T-helper 17 cell (primary cell): Measurements from ENCODE around the gene HDAC10. TPM values are rescaled to one million over a fixed set of nuclear protein-coding genes. Genes with fewer than 3 reads are reported as not detected.
"Not testable (repeated sequence)": the region's sequence is repeated elsewhere in the genome, so short reads cannot be mapped to it uniquely, and the experiment has no call there.

Experiments
- ATAC-seq: fragments of 150-1000 bp; cut with Tn5 transposase; 2 replicates; pipeline ENCODE4 v1.10.0; 2021; ENCODE audit warnings: mild to moderate bottlenecking, moderate library complexity
- DNase-seq, 3 donors: peaks; one replicate each; pipeline versions ENCODE4 v3.0.0 to v3.0.0-alpha.2; 2020 to 2021
- H3K9me3 ChIP-seq: one replicate; pipeline ENCODE4 v1.7.0; 2013; ENCODE audit warnings: low read length, mild to moderate bottlenecking; ENCODE audit not compliant: control insufficient read depth, poor library complexity, severe bottlenecking
- H3K27ac Mint-ChIP-seq: one replicate; pipeline ENCODE4 v1.8.0; 2022; ENCODE audit warnings: mild to moderate bottlenecking, moderate library complexity, mixed read lengths
- H3K27me3 Mint-ChIP-seq: one replicate; pipeline ENCODE4 v1.8.0; 2022; ENCODE audit warnings: mixed read lengths
- H3K36me3 Mint-ChIP-seq: one replicate; pipeline ENCODE4 v1.8.0; 2022; ENCODE audit warnings: low read depth, mixed read lengths
- H3K4me1 Mint-ChIP-seq: one replicate; pipeline ENCODE4 v1.8.0; 2022; ENCODE audit warnings: mild to moderate bottlenecking, mixed read lengths
- H3K4me3 Mint-ChIP-seq: one replicate; pipeline ENCODE4 v1.8.0; 2022; ENCODE audit warnings: mild to moderate bottlenecking, moderate library complexity, mixed read lengths
- total RNA-seq, 4 donors: library from RNA in 2 of 4; stranded (reverse) in 2 of 4; gene quantifications; one replicate each; pipeline ENCODE4 v1.2.3 and lab custom pipeline; 2022 to 2026

The HDAC10 gene
- total RNA-seq, 2 donors from 2014 or later = 95.5 to 105 TPM

DNA sequence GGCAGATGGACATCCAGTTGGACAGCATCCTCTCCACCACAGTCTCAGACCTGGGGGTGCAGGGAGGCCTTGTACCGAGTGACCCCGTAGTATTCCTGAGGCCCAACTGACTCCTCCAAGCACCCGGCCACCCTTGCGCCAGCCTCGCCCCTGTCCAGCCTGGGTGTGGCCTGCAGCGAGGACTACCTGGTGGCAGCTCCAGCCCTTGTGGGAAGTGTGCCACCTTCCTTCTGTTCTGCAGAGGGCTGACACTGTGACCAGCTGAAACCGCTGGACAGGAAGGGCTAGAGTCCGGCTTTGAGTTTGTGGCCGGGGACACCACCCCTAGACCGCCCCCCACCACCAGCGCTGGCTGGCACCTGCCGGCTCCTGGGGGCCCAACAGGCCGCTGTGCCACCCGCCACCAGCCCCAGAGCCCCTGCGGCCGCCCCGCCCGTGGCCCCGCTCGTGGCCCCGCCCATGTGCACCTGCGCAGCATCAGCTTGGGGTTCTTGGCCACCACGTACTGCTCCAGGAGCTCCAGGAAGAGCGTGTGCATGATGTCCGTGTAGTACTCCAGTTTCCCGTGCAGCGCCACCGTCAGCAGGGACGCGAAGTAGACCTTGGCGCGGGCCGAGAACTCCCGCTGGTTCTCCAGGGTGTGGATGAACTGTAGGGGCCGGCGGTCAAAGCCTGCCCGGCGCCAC, 29.1 kb upstream of the HDAC10 start:
- Mint-ChIP-seq H3K4me3 (no peak overlapping the region), H3K36me3 (no peaks in the 10 kb centered on the region), H3K4me1 (peaks cover 2% of the 10 kb centered on the region), H3K27ac (no peak overlapping the region), H3K27me3 (no peaks in the 10 kb centered on the region)
- DNase-seq = no peak
- ATAC-seq = no peak
- H3K9me3 ChIP-seq = no peaks in the 10 kb centered on the region

DNA sequence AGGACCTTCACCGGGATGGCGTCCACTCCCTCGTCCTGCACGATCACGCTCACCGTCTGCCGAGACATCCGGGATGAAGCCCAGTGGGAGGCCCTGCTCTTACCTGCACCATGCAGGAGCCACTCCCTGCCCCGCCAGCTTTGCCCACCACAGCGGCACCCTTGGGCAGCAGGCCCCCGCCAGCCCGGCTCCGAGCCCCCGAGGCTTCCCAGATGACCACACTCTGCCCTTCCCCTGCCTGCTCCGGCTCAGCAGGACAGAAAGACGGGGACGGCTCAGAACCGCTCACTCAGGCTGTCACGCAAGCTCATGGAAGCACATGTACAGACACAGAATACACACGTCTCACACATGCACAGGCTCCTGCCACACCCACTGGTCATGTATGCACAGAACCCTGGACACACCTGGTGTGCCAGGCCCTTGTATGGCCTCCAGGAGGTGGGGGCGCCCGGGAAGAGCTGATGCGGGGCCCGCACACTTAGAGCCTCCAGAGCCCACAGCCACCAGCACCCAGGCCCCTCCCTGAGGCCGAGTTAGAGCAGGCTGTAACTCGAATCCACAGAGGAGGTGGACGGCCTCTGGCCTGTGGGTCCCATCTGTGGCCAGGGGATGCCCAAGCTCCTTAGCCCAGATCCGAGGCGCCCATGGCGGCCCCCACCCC, 28.0 kb upstream of the HDAC10 start:
- Mint-ChIP-seq H3K4me1 (peaks cover 2% of the 10 kb centered on the region), H3K4me3 (no peak overlapping the region), H3K27ac (no peak overlapping the region), H3K36me3 (no peaks in the 10 kb centered on the region), H3K27me3 (no peaks in the 10 kb centered on the region)
- H3K9me3 ChIP-seq = no peaks in the 10 kb centered on the region
- ATAC-seq (no peak), DNase-seq (no peak)

DNA sequence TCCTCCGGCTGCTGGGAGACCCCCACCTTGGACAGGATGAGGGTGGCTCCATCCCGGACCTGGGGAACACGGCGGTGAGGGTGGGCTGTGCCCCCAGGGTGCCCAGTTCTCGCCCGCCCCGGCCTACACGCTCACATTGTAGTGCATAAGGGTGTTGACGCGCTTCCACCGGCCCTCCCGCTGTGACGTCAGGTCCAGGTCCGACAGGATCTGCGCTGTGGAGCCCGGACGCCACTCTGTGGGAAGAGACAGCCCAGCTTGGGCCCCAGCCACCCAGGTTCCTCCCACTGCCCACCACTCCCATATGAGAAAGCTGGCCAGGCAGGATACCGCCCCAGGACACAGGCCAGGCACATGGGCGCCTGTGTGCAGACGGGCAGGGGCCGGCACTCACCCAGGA, 27.4 kb upstream of the HDAC10 start:
- no peak for ATAC-seq
- H3K4me1 Mint-ChIP-seq = peaks cover 5% of the 10 kb centered on the region
- H3K4me3 Mint-ChIP-seq = no peak overlapping the region
- no peaks in the 10 kb centered on the region for H3K27me3 Mint-ChIP-seq
- no peak overlapping the region for H3K27ac Mint-ChIP-seq
- no peaks in the 10 kb centered on the region for H3K9me3 ChIP-seq
- no peak for DNase-seq
- H3K36me3 Mint-ChIP-seq = no peaks in the 10 kb centered on the region

DNA sequence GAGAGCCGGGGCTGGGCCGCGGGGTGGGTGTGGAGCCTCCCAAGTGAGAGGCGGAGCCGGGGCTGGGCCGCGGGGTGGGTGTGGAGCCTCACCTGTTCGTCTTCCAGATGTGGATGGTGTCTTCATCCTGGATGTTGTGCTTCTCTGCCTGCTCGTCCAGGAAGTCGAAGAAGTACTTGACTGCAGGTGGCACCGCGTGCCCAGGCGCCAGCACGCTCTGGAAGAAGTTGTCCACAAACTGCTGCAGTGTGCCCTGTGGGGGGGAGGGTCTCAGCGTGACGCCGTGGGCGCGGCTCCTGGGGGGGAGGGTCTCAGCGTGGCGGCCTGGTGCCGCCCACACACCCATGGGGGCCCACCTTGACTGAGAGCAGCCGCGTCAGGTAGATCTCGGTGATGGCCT, 26.7 kb upstream of the HDAC10 start:
- H3K4me1 Mint-ChIP-seq = peaks cover 5% of the 10 kb centered on the region
- no peak overlapping the region for H3K27ac Mint-ChIP-seq
- no peaks in the 10 kb centered on the region for H3K36me3 Mint-ChIP-seq
- no peaks in the 10 kb centered on the region for H3K27me3 Mint-ChIP-seq
- no peaks in the 10 kb centered on the region for H3K9me3 ChIP-seq
- DNase-seq (no peak), ATAC-seq (no peak)
- H3K4me3 Mint-ChIP-seq = no peak overlapping the region

DNA sequence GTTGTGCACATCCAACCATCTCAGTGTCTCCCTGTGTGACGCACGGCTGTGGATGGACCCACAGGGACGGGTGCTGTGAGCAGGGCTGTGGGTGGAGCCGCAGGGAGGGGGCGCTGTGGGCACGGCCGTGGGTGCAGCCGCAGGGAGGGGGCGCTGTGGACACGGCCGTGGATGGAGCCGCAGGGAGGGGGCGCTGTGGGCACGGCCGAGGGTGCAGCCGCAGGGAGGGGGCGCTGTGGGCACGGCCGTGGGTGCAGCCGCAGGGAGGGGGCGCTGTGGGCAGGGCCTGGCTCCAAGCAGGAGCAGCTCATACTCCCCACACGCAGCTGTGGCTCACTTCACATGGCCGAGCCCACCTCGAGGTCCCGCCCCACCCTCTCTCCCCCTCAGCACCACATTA, 25.1 kb upstream of the HDAC10 start:
- H3K27ac Mint-ChIP-seq = no peak overlapping the region
- no peaks in the 10 kb centered on the region for H3K9me3 ChIP-seq
- peaks cover 5% of the 10 kb centered on the region for H3K4me1 Mint-ChIP-seq
- DNase-seq (peak; percentile 47 to 63 (median 56)), ATAC-seq (peak; percentile 82)
- H3K27me3 Mint-ChIP-seq = no peaks in the 10 kb centered on the region
- H3K36me3 Mint-ChIP-seq = no peaks in the 10 kb centered on the region
- H3K4me3 Mint-ChIP-seq = no peak overlapping the region

DNA sequence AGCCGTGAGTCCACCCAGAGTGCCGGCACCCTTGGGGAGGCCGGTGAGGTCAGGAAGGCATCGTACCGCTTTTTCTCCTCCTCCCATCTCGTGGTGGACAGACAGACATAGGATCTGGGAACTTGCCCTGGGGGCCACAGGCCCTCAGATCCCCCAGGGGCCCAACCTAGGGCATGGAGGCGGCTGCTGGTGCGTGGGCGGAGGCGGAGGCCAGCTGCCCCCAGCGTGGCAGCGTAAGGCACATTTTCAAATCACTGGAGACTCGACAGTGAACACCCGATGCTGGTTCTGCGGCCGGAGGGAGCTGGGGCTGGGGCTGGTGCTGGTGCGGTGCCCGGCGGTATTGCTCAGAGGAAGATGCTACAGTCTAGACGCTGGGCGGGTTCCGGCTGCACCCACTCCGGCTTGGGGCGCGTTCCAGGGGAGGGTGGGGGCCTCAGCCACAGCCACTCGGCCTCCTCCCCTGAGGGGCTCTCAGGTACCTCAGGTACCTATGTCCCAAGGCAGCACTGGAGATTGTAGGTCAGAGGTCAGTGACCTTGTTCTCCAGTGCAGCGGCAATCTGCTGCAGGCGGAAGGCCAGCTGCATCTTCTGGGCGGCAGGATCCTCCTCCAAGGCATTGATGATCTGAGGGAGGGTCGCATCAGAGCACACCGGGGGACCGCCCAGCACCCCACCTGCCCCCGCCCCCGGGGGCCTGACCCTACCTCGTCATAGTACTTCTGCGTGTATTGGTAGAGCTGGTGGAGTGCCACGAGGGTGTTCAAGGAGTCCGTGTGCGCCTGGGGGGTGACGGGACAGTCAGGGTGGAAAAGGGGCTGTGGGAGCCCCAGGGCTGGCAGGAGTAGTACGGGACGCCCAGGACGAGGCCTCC, 24.4 kb upstream of the HDAC10 start:
- H3K4me3 Mint-ChIP-seq = no peak overlapping the region
- no peaks in the 10 kb centered on the region for H3K27me3 Mint-ChIP-seq
- no peak for ATAC-seq
- H3K27ac Mint-ChIP-seq = no peak overlapping the region
- H3K4me1 Mint-ChIP-seq = peaks cover 5% of the 10 kb centered on the region
- H3K36me3 Mint-ChIP-seq = no peaks in the 10 kb centered on the region
- no peak for DNase-seq
- no peaks in the 10 kb centered on the region for H3K9me3 ChIP-seq

DNA sequence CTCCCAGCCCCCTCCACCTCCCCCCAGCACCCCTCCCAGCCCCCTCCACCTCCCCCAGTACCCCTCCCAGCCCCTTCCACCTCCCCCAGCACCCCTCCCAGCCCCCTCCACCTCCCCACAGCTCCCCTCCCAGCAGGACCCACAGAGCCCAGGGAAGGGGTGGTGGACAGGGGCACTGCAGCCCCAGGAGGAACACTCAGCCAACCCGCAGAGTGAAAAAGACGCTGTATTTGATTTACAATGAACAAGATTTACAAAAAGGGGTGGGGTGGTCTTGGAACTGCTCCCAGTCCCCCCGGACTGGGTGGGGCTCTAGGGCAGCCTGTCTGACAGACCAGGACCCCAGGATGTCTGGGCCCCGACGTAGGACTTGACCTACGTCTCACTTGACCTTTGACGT, 23.7 kb upstream of the HDAC10 start:
- peaks cover 5% of the 10 kb centered on the region for H3K4me1 Mint-ChIP-seq
- no peaks in the 10 kb centered on the region for H3K9me3 ChIP-seq
- no peak for DNase-seq
- ATAC-seq = no peak
- no peaks in the 10 kb centered on the region for H3K27me3 Mint-ChIP-seq
- no peaks in the 10 kb centered on the region for H3K36me3 Mint-ChIP-seq
- H3K27ac Mint-ChIP-seq = no peak overlapping the region
- H3K4me3 Mint-ChIP-seq = no peak overlapping the region

DNA sequence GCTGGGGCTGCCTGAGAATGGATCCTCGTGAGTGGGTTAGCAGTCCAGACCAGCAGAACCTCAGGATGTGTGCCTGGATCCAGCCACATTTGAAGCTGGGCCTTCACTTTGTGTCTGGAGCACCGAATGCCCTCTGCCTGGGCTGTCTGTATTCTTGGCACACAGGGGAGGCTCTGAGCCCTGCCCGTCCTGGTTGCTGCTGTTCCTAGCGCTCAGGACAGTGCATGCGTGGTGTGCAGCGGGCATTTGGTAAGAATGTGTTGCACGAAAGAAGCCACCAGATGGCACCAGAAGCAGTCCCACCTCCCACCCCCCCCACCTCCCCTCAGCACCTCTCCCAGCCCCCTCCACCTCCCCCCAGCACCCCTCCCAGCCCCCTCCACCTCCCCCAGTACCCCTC, 23.2 kb upstream of the HDAC10 start:
- no peaks in the 10 kb centered on the region for H3K9me3 ChIP-seq
- Mint-ChIP-seq H3K36me3 (no peaks in the 10 kb centered on the region), H3K27me3 (no peaks in the 10 kb centered on the region), H3K4me3 (peak overlapping the region; percentile 75), H3K4me1 (peaks cover 5% of the 10 kb centered on the region), H3K27ac (no peak overlapping the region)
- ATAC-seq = no peak
- DNase-seq = no peak

DNA sequence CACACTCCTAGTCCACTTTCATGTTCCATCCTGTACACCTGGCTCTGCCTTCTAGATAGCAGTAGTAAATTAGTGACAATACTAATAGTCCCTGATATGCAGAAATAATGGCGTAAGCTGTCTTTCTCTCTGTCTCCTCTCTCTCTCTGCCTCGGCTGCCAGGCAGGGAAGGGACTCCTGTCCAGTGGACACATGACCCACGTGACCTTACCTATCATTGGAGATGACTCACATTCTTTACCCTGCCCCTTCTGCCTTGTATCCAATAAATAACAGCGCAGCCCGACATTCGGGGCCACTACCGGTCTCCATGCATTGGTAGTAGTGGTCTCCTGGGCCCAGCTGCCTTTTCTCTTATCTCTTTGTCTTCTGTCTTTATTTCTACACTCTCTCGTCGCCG, 22.7 kb upstream of the HDAC10 start:
- peak overlapping the region; percentile 75 for H3K4me3 Mint-ChIP-seq
- H3K27me3 Mint-ChIP-seq, H3K4me1 Mint-ChIP-seq: not testable (repeated sequence)

DNA sequence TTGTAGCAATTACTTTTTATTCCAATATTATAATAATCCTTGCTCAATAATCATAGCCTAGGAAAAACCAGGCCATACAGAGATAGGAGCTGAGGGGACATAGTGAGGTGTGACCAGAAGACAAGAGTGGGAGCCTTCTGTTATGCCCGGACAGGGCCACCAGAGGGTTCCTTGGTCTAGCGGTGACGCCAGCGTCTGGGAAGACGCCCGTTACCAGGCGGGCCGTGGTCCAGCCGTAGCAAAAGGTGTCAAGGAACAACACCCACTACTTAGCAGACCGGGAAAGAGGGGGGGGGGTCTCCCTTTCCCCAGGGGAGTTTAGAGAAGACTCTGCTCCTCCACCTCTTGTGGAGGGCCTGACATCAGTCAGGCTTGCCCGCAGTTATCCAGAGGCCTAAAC, 22.3 kb upstream of the HDAC10 start:
- not testable (repeated sequence) for H3K36me3 Mint-ChIP-seq, H3K4me3 Mint-ChIP-seq, H3K9me3 ChIP-seq, ATAC-seq, DNase-seq, H3K4me1 Mint-ChIP-seq, H3K27me3 Mint-ChIP-seq, H3K27ac Mint-ChIP-seq

More for the DNA sequence above, 22.7 kb upstream of the HDAC10 start:
- not testable (repeated sequence) for ATAC-seq, H3K9me3 ChIP-seq, DNase-seq, H3K27ac Mint-ChIP-seq, H3K36me3 Mint-ChIP-seq

DNA sequence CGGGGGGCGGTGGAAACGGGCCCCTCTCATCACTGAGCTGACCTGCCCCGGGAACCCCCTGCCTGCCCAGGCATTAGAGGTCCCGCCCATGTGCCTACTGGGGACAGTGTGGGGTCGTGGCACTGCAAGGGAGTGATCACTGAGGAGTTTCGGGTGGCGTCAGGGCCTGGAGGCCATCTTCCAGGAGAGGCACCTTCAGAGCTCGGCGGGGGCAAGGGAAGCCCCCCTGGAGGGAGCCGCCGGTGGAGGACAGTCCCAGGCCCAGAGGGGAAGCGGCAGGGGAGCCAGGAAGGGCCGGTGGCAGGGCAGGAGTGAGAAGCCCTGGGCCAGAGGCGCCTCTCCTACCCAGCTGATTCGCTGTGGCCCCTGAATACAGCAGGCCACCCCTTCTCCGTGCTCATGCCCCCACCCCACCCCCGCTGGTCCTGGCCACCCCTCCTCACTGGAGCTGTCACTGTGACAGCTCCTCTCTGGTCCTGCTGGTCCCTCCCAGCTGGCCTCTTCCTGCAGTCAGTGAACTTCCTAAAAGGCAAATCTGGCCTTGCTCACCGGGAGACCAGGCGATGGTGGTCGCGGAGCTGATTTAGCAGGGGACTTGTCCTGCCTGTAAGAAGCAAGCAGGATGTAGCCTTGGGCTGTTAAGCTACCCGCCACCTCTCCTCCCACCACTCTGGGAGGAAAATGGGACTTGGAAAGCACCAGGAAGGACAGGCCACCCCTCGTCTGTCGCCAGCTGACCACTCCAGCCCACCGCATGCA, 21.2 kb upstream of the HDAC10 start:
- peaks cover 11% of the 10 kb centered on the region for H3K4me1 Mint-ChIP-seq
- ATAC-seq (no peak), DNase-seq (no peak)
- H3K36me3 Mint-ChIP-seq = no peaks in the 10 kb centered on the region
- H3K27me3 Mint-ChIP-seq = no peaks in the 10 kb centered on the region
- H3K4me3 Mint-ChIP-seq = no peak overlapping the region
- H3K27ac Mint-ChIP-seq = no peak overlapping the region
- H3K9me3 ChIP-seq = no peaks in the 10 kb centered on the region

DNA sequence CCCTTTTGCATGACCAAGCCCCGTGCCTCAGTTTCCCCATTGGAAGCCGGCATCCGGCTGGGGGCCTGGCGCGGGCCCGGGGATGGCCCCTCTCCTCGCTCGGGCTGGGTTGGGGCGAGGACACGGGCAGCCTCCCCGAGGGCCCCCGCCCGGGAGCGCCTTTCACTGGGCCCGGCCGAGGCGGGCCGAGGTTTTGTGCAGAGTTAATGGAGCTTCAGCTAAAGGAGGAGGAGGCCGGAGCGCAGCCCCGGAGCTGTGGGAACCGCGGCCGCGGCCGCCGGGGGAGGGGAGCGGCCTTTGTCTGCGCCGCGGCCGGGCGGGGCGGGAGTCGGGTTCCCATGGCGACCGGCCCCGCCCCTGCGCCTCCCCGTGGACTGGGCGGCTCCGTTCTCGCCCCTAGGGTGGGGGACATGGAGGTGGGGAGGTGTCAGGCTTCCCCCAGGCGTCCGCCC, 20.5 kb upstream of the HDAC10 start:
- Mint-ChIP-seq H3K27ac (no peak overlapping the region), H3K4me1 (peaks cover 11% of the 10 kb centered on the region), H3K36me3 (no peaks in the 10 kb centered on the region), H3K4me3 (peak overlapping the region; percentile 84), H3K27me3 (no peaks in the 10 kb centered on the region)
- H3K9me3 ChIP-seq = no peaks in the 10 kb centered on the region
- ATAC-seq (peak; percentile 22), DNase-seq (peak; percentile 47 to 63 (median 50))
